IPS-11a (cell line): Measurements from ENCODE around the gene MARCHF10.

Source experiments
- H3K4me3 ChIP-seq: one replicate; pipeline ENCODE4 v1.5.1; 2013; ENCODE audit warnings: low read depth, low read length, control low read depth

The MARCHF10 gene

DNA sequence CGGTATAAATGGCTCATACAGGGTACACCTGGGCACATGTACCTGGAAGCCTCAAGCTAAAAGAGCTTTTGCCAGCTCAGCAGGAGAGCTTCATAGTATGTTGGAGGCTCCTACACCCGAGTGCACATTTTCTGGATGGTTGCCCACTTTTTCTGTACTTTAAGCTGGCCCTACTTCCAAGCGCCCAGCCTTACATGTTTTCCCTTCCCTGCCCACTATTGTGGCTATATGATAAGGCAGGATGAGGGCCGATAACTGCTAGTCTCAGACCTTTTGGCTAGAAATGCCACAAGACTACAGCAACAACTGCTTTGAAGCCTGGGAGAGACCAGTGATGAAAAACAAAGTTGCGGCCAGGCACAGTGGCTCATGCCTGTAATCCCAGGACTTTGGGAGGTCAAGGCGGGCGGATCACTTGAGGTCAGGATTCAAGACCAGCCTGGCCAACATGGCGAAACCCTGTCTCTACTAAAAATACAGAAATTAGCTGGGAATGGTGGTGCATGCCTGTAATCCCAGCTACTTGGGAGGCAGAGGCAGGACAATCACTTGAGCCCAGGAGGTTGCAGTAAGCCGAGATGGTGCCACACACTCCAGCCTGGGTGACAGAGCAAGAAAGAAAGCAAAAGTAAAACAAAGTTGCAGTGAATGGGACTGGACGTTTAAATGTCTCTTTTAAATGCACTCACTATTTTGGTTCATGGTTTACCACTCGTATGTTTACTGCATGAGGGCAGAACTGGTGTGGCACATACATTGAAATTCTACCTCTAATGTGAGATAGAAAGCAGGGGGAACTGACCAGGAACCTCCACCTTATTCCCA lies 14.2 kb upstream of the MARCHF10 start:
- H3K4me3 ChIP-seq, result no peak overlapping the region

DNA sequence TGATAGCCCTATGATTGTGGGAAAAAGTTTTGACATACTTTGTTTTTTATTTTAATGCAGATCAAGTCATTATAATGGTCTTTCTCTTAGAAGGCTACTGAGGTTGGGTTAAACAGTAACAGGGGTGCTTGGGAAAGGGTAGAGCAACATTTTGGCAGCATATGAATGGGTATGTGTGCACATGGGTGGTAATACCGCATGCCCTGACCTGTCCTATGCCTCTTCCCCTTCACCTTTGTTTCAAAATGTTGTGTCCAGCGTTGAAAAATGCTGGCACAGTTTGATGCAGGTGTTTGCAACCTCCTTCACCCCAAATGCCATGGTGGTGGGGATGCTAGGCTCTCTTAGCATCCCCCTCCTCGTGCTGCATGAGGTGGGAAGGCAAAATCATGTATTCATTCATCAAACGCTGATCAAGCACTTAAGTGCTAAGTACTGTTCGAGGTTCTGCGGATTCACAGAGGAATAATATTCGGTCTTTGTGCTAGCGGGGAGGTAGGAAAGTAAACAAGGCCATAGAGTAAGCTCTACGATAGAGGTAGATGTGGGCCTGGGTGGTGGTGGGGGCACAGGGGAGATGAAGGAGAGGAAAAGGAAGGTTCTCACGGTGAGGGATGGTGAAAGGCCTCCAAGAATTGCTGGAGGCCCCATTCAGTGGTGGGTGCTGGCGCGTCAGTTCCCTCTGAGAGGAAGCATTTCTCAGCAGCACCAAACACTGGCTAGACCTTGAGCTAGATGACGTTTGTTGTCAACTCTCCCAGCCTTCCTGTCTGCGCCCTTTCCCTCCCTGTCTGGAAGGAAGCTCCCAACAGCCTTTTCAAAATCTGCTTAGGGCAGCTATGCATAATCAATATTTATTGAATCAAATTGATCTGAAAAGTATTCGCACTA lies 13.3 kb upstream of the MARCHF10 start:
- no peak overlapping the region for H3K4me3 ChIP-seq

DNA sequence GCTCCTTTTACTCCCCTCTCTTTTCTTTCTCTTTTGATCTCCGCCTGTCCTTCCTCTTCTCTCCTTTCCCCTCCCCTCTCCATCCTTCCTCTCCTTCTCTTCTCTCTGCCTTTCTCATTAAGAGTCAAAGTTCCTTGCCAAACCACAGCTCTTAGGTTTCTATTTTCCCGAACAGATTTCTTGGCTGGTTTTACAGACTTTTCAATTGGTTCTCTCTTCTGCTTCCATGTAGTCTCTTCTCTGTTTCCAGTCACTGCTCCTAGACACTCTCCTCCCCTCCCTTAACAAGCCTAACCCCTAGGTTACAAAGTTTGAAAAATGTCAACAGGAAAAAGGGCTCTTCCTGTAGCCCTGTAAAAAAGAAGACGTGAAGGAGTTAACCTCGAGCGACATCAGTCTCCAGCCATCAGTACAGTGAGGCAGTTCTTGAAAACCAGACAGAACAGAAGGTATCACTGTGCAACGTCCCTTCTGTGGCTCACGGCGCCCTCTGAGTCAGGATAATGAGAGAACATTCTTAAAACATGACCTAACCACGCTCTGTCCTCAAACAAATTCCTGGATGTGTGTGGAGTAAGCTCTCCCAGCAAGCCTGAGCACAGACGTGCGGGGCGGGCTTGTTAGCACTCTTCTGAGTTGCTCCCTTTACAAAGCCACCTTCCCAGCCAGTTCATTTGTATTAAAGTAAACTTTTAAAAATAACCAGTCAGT lies 11.6 kb upstream of the MARCHF10 start:
- H3K4me3 ChIP-seq, result no peak overlapping the region

DNA sequence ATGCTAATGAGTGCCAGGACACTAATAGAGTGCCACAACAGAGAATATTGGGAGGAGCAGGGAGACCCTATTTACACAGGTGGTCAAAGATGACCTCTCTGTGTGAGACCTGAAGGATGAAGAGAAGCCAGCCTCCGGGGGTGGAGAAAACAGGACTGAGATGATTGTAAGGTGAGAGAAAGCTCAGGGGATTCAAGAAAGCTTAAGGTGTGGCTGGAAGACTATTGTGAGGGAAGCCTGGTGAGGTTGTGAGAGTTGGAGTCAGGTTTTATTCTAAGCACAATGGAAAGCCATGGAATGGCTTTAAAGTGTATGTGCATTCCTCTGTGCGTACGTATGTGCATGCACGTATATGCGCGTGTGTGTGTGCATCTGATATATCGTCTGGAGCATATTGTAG lies 10.4 kb upstream of the MARCHF10 start:
- no peak overlapping the region for H3K4me3 ChIP-seq

DNA sequence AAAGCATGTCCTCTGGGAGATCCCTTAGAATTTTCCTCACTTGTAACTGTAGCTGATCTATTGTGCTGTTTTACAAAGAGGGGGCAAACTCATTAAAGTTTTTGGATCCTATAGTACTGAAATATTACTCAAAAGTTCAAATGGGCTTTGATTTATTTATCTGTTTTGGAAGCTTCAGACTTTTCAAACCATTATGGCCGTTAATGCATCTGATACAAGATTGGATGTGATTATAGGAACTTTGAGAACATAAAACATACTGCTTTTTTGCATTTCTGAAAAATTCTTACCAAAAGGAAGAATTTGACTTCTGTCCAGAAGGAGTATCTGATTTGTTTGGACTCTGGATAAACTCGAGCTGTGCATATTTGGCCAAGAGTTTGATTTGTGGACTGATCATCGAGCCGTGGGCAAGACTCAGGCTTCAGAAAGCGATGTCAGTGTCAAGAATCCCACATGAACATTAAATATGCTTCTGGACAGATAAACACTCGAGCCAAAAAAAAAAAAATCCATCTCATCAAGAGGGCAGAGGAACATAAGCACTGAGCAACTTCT lies 8.2 kb upstream of the MARCHF10 start:
- H3K4me3 ChIP-seq, result no peak overlapping the region

DNA sequence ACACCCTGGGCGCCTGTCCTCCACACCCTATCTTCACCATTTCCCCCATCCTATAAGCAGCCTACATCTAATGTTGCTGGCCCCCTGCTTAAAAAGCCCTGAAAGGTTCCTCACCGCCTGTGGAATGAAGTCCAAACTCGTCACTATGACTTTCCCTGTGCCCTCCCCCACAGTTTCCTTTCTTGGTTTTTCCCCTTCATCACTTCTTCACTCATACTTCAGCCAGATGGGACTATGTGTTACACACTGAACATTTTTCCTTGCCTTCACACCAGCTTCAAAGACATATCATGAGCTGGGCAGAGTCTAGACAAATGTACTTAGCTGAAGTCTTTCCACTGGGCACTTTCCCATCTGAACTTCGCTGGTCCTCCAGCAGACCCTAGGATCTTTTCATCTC lies 1.5 kb upstream of the MARCHF10 start:
- no peak overlapping the region for H3K4me3 ChIP-seq

DNA sequence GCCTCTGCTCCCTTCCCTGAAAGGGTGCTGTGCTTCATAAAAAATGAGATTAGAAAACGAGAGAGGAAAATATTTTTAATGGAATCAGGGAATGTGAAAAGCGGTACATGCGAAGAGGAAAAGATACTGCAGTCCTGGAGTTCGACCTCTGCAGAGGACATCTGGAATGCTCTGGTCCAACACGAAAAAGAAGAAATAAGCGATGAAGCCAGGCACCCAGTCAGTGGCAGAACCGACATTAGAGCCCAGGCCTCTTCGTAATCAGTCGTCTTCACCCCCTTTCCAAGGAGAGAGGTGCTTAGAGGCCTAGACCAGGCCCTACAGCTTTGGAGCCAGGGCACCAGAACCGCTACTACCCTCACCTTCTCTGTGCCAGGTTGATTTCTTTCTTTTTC lies 459 bp upstream of the MARCHF10 start:
- H3K4me3 ChIP-seq, result peak overlapping the region; percentile 4

DNA sequence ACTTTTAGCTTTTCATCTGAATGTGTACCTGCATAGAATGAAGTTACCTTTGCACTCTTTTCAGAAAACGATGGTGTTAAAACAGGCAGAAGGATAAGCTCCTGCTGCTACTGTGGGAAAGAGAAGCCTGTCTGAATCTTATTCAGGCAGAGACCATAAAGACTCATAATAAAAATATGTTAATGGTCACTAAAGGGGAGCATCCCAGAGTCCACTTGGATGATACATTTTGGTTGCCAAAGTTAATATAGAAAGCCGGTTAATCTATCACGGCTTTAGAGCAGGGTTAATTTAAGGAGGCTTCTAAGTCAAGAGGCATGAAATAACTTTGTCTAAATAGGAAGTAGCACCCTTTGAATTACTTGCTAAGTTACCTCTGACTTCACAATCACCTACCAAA lies 2.9 kb downstream of the MARCHF10 start:
- H3K4me3 ChIP-seq, result no peak overlapping the region

DNA sequence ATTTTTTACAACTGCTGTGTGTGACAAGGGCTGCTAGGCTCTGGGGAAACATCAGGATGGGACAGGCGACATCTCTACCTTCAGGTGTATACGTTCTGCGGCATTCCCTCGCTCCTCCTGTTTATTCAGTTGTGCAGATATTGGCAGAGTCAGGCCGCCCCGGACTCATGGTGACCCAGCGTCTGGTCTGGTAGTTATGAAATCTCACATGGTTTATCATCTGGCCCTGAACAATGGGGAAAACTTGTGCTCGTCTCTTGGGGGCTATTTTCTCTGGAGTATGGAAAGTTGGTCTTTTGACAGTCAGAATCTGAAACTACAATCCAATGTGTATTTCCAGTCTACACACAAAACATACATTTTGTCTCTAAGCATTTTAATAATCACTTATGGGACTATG lies 3.3 kb downstream of the MARCHF10 start:
- no peak overlapping the region for H3K4me3 ChIP-seq

DNA sequence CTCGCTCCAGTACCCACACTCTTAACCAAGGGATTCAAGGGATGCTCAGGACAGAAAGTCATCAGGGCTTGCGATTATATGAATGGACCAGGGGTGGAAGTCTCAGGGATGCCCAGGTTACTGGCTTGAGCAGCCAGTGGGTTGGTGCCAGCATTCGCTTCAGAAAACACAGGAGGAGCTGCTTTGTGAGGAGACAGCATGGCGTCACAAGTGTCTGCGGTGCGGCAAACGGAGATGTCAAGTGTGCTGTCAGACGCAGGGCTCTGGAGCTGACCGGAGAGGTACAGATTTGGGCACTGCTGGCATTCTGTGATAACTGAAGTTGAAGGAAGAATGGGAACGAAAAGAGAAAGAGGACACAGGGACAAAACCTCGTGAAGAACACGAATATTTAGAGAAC lies 4.1 kb downstream of the MARCHF10 start:
- no peak overlapping the region for H3K4me3 ChIP-seq

DNA sequence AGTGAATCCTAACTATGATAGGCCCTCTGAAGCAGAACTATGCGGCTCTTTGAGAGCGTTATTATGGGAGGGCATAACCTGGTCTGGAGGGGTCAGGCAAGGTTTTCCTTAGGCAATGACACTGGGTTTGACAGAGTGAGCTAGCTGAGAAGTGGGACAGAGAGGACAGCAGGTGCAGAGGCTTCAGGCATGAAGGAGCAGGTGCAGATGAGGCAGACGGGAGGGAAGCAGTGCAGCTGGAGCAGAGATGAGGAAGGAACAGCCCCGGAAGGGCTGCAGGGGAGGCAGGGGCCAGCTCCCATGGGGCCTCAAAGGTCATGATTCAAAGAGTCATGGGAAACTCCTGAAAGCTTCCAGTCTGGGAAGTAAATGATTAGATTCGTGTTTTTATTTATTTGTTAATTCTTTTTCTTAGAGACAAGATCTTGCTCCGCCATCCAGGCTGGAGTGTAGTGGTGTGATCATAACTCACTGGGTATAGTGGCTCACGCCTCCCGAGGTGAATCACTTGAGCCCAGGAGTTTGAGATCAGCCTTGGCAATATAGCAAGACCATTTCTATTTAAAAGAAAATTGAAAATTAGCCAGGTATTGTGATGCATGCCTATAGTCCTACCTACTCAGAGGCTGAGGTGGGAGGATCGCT lies 5.4 kb downstream of the MARCHF10 start:
- no peak overlapping the region for H3K4me3 ChIP-seq

DNA sequence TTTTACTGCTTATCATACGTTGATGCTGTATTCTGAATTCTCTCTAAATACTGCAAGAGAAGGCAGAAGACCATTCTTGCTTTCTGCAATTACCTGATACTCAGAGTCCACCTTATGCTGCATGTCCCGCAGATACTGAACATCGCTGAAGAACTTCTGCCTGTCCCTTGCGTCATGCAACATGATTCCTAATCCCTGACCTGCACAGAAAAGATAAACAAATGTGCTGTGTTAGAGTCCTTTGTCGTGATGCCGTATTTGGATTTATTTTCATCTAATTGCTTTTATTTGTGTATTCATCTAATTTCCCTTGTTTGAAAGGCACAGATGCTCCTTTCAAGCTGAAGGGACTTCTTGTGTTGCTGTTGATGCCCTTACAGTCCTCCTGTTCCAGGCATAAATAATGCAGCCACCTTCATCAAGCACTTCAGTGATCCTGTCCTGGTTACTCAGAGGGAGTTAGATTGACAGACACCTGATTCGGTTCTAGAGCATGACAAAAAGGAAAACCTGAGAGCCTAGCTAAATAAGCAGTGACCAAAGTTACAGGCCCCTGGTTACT lies 6.5 kb downstream of the MARCHF10 start:
- no peak overlapping the region for H3K4me3 ChIP-seq

DNA sequence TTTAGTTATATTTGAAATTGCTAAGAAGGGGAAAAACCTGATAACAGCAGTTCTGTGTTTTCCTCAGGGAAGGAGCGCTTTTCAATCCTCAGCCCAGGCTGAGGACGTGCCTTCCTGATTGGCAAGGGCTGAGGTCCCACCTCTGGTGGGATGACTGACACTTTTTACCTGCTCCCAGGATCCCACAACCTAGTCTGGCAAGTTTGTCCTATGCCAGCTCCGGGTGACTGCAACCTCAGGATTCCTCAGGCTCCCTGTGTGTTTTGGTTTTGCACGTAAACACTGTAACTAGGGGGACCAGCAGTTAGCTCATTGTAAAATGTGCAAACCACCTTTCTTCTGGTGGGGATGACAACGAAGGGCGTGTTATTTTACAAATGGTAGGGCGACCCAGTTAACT lies 7.5 kb downstream of the MARCHF10 start:
- no peak overlapping the region for H3K4me3 ChIP-seq

DNA sequence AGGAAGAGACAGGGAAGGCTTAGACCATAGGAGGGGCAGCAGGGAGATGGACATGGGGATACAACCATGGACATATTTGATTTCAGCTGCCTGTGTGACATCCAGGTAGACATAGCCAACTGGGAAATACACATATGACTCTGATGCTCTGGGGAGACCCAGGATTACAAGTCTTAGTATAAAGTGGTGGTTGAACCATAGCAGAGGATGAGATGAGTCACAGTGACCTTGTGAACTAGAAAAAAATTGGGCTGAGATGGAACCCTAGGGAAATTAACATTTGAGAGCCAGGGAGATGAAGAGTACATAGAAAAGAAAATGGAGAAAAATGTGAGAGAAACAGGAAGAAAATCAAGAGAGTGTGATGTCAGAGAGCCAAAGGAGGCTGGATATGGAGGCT lies 10.2 kb downstream of the MARCHF10 start:
- H3K4me3 ChIP-seq, result no peak overlapping the region

DNA sequence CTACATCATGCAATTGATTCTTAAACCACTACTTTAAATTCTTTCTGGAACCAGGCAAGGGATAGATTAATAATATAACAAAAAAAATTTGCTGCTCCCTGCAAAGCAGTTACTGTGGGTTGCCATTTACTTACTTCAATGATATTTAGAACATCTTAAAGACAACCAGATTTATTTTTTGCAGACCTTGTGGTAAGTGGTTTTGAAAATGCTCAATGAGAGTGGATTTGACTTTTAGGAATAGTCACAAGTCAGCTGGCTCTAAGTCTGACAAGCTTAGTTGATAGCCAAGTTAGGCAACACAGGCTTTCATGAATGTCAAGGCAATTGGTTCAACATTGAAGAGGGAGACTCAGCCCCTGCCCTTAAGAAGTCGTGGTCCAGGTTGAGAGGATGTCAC lies 11.8 kb downstream of the MARCHF10 start:
- H3K4me3 ChIP-seq, result no peak overlapping the region

DNA sequence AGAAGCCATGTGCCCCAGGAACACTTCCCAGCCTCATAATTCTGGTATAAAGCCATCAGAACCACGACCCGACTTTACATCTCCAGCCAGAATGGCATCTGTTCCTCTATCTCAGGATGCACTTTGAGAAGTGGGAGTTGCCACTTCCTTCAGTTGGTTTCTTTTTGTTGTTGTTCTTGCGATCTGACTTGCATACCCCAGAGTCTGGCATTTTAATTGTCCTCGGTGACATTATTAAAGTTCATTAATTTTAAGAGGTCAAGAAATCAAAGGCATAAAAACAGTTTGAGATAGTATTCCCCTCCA lies 13.5 kb downstream of the MARCHF10 start:
- H3K4me3 ChIP-seq, result no peak overlapping the region

DNA sequence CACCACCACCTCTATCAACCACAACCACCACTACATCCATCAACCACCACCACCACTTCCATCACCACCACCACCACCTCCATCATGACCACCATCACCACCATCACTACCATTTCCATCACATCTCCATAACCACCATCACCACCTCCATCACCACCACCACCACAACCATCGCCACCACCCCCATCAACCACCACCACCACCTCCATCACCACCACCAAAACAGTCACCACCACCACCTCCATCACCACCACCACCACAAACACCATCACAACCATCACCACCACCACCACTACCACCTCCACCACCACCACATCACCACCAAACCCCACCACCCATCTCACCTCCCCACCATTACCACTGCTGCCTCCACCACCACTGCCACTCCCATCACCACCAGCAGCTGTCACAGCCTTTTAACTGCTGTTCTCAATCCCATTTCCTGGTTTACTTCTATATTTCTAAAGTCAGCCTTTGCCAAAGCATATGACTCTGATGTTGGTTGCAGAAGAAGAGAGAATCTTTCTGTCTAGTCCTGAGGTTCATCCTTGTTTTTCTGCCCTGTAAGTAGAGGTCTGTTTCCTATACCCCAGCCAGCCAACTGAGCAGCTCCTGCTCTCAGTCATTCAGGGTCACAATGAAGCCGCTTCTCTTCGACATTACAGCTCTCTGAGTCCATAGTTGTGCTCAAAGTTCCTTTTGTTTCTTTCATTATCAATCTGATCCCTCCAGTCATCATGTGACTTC lies 14.0 kb downstream of the MARCHF10 start:
- no peak overlapping the region for H3K4me3 ChIP-seq

DNA sequence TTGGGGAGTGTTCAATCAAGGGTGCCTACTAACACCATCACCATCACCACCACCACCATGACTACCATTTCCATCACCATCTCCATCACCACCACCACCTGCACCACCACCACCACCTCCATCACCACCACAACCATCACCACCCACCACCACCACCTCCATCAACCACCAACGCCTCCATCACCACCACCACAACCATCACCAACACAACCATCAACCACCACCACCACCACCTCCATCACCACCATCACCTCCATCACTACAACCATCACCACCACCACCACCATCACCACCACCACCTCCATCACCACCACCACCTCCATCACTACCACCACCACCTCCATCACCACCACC lies 15.7 kb downstream of the MARCHF10 start:
- no peak overlapping the region for H3K4me3 ChIP-seq

DNA sequence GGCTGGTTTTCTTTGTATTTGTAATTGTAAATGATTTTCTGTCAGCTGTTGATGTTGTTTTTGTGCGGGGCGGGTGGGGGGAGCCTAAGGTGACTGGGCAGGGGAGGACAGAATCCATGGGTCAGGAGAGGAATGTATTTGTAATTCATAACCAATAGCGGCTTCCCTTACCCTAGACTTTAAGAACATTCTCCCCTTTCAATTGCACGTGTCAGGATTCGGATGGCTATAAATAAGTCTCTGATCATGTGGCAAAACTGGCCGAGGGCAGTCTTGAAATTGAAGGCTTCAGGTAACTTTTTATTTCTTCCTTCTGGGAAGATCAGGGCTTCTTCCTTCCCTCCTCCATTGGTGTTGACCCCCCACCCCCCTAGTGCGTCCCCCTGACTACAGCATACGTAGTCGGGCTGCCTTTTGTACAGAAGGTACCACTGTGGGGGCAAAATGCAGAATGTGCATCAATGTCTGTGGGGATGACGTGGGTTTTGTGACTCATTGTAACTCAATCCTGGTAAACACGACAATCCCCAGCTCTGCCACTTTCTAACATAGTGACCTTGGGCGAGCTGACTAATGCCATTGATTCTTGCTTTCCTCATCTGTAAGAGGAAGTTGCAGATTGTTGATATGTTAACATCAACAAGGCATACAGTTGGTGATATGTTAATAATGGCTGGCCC lies 16.2 kb downstream of the MARCHF10 start:
- H3K4me3 ChIP-seq, result no peak overlapping the region
